HK-2 (cell line): ENCODE measurements around the gene ADAMTS16.

Source experiments
- DNase-seq: peaks from one replicate; pipeline ENCODE4 v3.0.0-alpha.2; 2018; ENCODE audit not compliant: unreplicated experiment

ADAMTS16 gene

GRCh38 chr5:5348135-5348534, 208.0 kb downstream of the ADAMTS16 start:
- no peak for DNase-seq

- DNase-seq, result no peak
These were observed 208.4 kb downstream of the ADAMTS16 start for GRCh38 chr5:5348576-5348975.

- no peak for DNase-seq
These were observed 210.0 kb downstream of the ADAMTS16 start for GRCh38 chr5:5350101-5350500.

GRCh38 chr5:5351288-5351979, 211.3 kb downstream of the ADAMTS16 start:
- no peak for DNase-seq

- no peak for DNase-seq
These were observed 212.5 kb downstream of the ADAMTS16 start for GRCh38 chr5:5352675-5353074.

GRCh38 chr5:5353681-5354080, 213.6 kb downstream of the ADAMTS16 start:
- no peak for DNase-seq

- no peak for DNase-seq
These were observed 216.6 kb downstream of the ADAMTS16 start for GRCh38 chr5:5356765-5357164.

GRCh38 chr5:5359618-5360017, 219.5 kb downstream of the ADAMTS16 start:
- DNase-seq, result no peak

GRCh38 chr5:5360363-5360940, 220.3 kb downstream of the ADAMTS16 start:
- DNase-seq, result no peak

- DNase-seq, result no peak
These were observed 220.9 kb downstream of the ADAMTS16 start for GRCh38 chr5:5360941-5361520.

- no peak for DNase-seq
These were observed 222.9 kb downstream of the ADAMTS16 start for GRCh38 chr5:5363045-5363444.

GRCh38 chr5:5364932-5365331, 224.8 kb downstream of the ADAMTS16 start:
- no peak for DNase-seq

- no peak for DNase-seq
These were observed 227.6 kb downstream of the ADAMTS16 start for GRCh38 chr5:5367739-5368138.

- DNase-seq, result no peak
These were observed 229.0 kb downstream of the ADAMTS16 start for GRCh38 chr5:5369051-5369605.
